NB4 (cell line): ENCODE measurements around the gene KLHDC3.

Source experiments
- DNase-seq: peaks from one replicate; pipeline ENCODE4 v3.0.0; 2010; ENCODE audit warnings: low read depth
- H3K4me3 ChIP-seq: one replicate; pipeline ENCODE4 v1.5.1; 2011; ENCODE audit warnings: mild to moderate bottlenecking, low read depth, low read length, moderate library complexity
- MYC ChIP-seq: IDR thresholded peaks from 2 replicates; pipeline ENCODE4 v1.6.1; 2011; ENCODE audit warnings: low read depth, low read length
- POLR2A ChIP-seq: IDR thresholded peaks from 2 replicates; pipeline ENCODE4 v1.6.1; 2011; ENCODE audit warnings: mild to moderate bottlenecking; ENCODE audit not compliant: insufficient read length; ENCODE audit errors: extremely low read depth
- TF ChIP-seq, protein P1 (sequence below): IDR thresholded peaks from 2 replicates; pipeline ENCODE4 v1.6.1; 2011; ENCODE audit warnings: low read depth, low read length
- TF ChIP-seq, protein P2 (sequence below): IDR thresholded peaks from one replicate; pipeline ENCODE4 v1.5.1; 2012; ENCODE audit warnings: low read depth, low read length

KLHDC3 gene

GRCh38 chr6:43016943-43017334 lies 2.9 kb downstream of the KLHDC3 start:
- TF ChIP-seq, protein P1, sequence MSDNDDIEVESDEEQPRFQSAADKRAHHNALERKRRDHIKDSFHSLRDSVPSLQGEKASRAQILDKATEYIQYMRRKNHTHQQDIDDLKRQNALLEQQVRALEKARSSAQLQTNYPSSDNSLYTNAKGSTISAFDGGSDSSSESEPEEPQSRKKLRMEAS, result no peak
- TF ChIP-seq POLR2A, result no peak
- DNase-seq, result no peak
- H3K4me3 ChIP-seq, result no peak overlapping the region

DNA sequence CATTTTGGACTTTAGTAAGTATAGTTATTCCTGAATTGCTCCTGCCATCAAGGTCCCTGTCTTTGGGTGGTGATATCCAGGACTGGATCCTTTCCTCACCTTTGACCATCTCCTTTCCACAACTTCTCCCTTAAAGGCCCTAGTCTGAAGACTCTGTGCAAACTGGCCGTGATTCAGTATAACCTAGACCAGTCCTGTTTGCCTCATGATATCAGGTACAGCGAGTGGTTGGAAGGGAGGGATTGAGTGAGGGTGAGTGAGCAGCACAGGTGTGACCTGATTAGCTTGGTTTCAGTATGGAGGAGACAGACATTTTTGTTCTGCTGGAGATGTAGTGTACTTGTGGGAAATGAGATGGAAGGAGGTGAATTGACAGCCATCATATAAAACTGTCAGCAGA lies 5.1 kb downstream of the KLHDC3 start:
- DNase-seq, result no peak

GRCh38 chr6:43020052-43020705 lies 6.1 kb downstream of the KLHDC3 start:
- TF ChIP-seq, protein P2, sequence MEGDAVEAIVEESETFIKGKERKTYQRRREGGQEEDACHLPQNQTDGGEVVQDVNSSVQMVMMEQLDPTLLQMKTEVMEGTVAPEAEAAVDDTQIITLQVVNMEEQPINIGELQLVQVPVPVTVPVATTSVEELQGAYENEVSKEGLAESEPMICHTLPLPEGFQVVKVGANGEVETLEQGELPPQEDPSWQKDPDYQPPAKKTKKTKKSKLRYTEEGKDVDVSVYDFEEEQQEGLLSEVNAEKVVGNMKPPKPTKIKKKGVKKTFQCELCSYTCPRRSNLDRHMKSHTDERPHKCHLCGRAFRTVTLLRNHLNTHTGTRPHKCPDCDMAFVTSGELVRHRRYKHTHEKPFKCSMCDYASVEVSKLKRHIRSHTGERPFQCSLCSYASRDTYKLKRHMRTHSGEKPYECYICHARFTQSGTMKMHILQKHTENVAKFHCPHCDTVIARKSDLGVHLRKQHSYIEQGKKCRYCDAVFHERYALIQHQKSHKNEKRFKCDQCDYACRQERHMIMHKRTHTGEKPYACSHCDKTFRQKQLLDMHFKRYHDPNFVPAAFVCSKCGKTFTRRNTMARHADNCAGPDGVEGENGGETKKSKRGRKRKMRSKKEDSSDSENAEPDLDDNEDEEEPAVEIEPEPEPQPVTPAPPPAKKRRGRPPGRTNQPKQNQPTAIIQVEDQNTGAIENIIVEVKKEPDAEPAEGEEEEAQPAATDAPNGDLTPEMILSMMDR, result no peak
- no peak overlapping the region for H3K4me3 ChIP-seq
- DNase-seq, result no peak

More for the DNA sequence above, 5.1 kb downstream of the KLHDC3 start:
- TF ChIP-seq, protein P1, result no peak
- TF ChIP-seq MYC (no peak), POLR2A (no peak)
- TF ChIP-seq, protein P2, result no peak
- no peak overlapping the region for H3K4me3 ChIP-seq

- peak; percentile 44 for DNase-seq
- TF ChIP-seq, protein P2, result no peak
- TF ChIP-seq MYC (no peak), POLR2A (no peak)
- TF ChIP-seq, protein P1, result no peak
Measured at GRCh38 chr6:43020847-43021246, 6.8 kb downstream of the KLHDC3 start.

DNA sequence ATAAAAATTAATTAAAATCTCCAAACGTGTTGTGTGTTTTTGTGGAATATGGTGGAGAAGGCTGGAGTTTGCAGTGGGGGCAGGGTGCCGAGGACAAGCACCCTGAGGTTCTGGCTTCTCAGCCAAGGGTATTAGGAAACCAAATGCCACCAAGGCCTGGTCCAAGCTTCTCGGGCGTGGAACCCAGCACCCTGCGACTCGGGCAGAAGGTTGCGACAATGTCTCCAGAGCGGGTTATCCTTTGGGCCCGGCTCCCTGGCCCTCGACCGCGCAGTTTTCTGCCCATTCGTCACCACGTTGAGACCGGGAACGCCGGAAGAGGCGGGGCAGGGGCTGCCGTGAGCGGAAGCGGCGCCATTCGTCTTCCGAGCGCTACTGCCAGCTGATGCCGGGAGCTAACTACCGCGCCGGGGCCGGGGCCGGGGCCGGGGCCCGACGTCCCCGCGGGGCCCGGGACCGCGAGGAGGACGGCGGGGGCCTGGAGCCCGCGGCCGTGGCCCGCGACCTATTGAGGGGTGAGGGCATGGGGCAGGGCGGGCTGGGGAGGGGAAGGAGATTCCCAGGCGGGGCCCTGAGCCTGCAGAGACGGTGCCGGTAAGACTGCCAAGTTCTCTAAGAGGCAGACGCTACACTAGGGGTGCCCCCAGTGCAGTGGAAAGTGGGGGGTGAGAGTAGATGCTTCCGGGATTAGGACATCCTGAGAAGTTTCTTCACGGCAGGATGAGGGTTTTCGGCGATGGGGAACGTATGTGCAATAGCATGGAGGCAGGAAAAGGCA lies 7.4 kb downstream of the KLHDC3 start, which contains the start of gene RRP36:
TSS of gene RRP36 (plus strand) at position 354 of the 778 bp plus-strand sequence. CDS start at position 386, 32 bp downstream.
- DNase-seq, result peak; percentile 87
- H3K4me3 ChIP-seq, result peak within 1 kb of the TSS; percentile 98
- TF ChIP-seq MYC, result peak; percentile 36; the same call in 1 of the 2 replicates
- TF ChIP-seq, protein P1, result peak; percentile 25; the same call in 1 of the 2 replicates
- TF ChIP-seq, protein P2, result no peak
- no peak for TF ChIP-seq POLR2A

More at GRCh38 chr6:43020847-43021246, 6.8 kb downstream of the KLHDC3 start:
- H3K4me3 ChIP-seq, result peak overlapping the region; percentile 98

DNA sequence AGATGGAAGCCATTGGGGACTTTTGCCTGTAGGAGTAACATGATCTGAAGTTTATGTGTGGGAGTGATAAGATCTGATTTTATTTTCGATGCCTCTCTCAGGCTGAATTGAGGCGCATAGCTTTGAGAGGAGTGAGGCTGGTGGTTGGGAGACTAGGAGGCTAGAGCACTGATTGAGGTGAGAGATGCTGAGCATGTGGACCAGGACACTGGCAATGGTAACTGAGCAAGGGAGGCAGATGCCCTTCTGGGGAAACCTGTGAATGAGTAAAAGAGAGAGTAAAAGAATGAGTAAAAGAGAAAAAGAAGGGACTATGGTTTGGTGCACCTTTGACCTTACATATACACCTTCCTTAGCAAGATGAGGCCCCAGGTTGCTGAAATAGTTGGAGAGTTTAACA lies 10.4 kb downstream of the KLHDC3 start:
- no peak overlapping the region for H3K4me3 ChIP-seq
- no peak for DNase-seq
- TF ChIP-seq MYC (no peak), POLR2A (no peak)
- TF ChIP-seq, protein P1, result no peak
